HG02970 (cell line): Measurements from ENCODE around the gene TBC1D22A.

Experiments used
- ATAC-seq: cut with Tn5 transposase; IDR thresholded peaks from one replicate; pipeline ENCODE4 v1.9.1; 2021; ENCODE audit warnings: mild to moderate bottlenecking, moderate library complexity, moderate number of reproducible peaks; ENCODE audit not compliant: unreplicated experiment, low FRiP score

TBC1D22A gene

DNA sequence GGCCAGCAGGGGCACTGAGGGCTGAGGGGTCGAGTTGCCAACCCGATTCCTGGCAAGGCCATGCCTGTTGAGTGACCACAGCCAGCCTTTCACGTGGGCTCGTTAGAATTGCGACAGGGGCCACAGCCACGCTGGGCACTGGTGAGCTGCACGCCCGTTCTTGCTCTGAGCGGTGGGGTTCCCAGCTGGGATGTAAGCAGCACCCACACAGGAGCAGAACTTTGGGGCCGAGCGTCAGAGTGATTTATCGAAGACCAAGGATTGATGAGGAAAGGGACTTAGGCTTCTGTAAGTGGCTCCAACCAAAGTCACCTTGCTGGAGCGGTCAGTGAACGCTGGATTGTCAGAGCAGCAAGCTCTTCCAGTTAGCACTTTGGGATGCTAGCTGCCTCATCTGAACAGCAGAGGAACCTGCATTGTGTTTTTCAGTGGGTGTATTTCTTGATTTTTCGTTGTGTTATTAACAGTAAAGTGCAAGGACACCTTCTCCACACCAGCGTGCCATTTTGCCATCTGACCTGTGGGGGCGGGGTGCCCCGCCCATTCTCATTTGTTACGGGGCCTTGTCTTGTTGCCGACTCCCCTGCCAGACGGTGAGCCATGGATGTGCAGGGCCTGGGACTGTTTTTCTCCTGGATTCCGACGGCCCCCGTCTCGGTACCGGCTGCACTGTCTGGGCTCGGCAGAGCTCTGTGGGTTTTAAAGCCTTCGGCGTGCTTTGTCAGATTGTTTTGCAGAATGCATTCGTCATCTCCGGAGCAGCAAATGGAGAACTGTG lies 202.5 kb downstream of the TBC1D22A start:
- ATAC-seq, result no peak

DNA sequence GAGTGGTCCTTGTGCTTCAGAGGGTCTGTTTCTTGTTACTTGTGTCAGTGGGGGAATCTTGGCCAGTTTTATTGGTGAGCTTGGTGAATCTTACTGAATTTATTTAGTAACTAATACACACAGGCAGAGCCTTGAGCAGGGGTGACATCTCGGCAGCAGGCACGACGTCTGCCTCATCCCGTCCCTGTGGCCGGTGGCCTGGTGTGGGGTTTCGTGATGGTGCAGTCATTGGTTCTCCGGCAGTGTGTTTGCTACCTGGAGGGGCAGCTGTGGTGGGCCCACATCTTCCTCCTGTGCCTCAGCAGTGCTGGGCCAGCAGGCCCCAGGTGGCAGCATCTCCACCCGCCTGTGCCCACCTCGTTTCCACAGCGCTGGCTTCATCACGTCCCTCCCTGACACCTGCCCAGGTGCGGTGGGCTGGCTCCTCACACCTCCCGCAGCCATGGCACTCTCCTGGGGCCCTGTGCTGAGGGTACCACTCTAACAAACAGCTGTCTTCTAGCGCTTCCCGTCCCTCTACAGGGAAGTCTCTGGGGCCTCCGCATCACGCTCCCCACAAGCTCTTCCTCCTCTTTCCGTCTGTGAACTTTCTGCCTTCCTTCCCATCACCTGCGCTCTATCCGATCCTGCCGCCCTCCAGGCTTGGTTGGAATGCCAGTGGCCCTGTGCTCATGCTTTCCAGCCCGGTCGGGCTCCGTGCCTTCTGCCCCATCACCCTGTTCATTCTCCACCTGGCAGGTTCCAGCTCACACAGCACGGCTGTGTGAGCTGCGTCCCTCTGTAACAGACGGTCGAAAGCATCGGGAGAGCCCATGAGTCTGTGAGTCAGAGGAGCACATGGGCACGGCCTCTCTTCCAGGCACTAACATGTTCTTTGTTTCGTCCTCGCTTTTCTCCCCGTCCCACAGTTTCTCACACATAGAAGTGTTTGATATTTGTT lies 203.4 kb downstream of the TBC1D22A start:
- ATAC-seq, result no peak

- no peak for ATAC-seq
These were observed 204.0 kb downstream of the TBC1D22A start for GRCh38 chr22:46966495-46966845.

GRCh38 chr22:46966846-46967245 lies 204.4 kb downstream of the TBC1D22A start:
- ATAC-seq, result no peak

DNA sequence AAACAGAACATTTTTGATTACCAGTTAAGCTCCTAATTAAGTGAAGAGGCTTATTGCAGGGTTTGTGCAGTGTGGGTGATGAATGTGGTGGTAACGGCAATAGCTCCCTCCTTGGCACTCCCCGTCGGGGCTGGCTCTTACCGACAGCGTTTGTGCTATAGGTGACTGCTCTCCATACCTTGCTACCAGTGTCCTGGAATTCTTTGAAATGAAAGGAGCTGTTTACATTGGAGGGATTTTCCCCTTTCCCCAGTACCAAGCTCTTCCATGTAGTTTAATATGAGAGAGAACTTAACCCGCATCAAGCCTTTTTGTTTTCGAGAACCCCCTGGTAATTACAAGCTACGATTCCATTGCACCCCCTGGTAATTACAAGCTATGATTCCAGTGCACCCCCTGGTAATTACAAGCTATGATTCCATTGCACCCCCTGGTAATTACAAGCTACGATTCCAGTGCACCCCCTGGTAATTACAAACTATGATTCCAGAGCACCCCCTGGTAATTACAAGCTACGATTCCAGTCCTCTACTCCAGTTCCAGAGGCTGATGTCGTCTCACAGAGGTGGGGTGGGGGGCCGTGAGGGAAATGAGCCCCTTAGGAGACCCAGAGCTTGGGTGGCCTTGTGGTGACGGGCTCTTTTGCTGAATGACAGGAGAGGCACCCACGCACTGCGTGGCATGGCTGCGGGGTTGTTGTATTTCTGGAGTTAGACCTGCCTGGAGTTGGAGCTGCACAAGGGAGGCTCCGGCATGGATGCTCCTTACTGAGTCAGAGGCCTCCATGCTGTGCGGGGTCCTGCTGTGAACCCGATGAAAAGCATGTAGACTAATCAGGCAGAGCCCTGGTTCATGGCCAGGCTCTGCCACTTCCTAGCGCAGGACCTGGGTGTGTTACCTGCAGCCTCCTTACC lies 205.3 kb downstream of the TBC1D22A start:
- no peak for ATAC-seq

GRCh38 chr22:46968359-46968740 lies 205.9 kb downstream of the TBC1D22A start:
- ATAC-seq, result no peak

- ATAC-seq, result no peak
These were observed 206.4 kb downstream of the TBC1D22A start for GRCh38 chr22:46968848-46969247.

DNA sequence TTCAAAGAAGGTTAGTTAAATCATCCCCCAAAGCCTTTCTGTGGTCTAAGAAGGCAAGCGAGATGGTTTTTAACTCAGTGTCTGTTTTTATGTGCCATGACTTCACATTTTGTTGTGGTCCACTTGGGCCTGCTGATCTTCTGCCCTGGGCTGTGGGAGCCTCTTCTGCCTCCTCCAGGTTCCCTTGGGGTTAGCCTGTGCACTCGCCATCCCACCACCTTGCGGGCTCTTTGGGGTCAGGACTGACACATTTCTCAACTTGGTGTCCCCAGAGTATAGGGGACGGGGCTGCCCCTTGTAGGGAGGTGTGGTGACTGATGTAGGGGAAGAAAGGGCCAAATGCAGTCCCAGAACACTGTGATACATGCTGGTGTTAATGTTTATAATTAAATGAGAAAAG lies 207.0 kb downstream of the TBC1D22A start:
- peak; percentile 56 for ATAC-seq

GRCh38 chr22:46969961-46970360 lies 207.5 kb downstream of the TBC1D22A start:
- peak; percentile 24 for ATAC-seq

GRCh38 chr22:46970411-46971098 lies 208.1 kb downstream of the TBC1D22A start:
- ATAC-seq, result no peak

GRCh38 chr22:46971099-46971763 lies 208.8 kb downstream of the TBC1D22A start:
- ATAC-seq, result no peak

DNA sequence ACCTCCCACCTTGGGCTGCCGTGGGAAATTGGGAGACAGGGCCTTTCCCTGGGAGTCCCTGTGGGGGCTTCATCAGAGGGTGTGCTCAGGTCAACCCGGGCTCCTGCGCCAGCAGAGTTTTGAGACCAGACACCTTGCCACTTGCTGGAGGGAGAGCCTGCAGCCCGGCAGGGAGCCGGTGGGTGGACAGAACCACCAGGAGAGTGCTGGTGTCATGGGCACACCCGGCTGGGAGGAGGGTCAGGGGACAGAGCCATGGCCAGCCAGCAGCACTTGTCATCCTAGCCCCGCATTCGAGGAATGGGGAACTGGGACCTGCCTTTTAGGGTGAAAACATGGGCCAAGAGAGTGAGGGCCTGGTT lies 209.3 kb downstream of the TBC1D22A start:
- no peak for ATAC-seq

- no peak for ATAC-seq
These were observed 209.8 kb downstream of the TBC1D22A start for GRCh38 chr22:46972256-46972655.

GRCh38 chr22:46972901-46973831 lies 210.7 kb downstream of the TBC1D22A start:
- ATAC-seq, result no peak

DNA sequence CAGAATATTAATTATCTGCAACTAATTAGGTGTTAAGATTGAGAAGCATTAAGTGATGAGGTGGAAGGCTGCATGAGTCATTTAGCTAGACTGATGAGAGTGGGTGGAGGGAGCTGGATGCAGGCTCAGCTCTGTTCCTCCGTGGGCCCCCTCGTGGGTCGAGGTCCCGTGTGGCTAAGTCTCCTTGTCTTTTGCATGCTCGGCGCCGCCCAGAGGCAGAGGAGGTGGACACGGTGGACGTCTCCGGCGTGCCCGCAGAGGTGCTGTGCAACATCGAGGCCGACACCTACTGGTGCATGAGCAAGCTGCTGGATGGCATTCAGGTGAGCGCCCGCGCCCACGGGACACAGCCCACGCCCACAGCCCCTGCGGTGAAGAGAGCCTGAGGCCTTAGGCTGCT lies 211.6 kb downstream of the TBC1D22A start:
- no peak for ATAC-seq

GRCh38 chr22:46974631-46975585 lies 212.5 kb downstream of the TBC1D22A start:
- no peak for ATAC-seq

- ATAC-seq, result no peak
These were observed 213.7 kb downstream of the TBC1D22A start for GRCh38 chr22:46976143-46976542.
